Naive thymus-derived CD4-positive, alpha-beta T cell (primary cell): Measurements from ENCODE around the gene IQSEC2. TPM values are rescaled to one million over a fixed set of nuclear protein-coding genes. Genes with fewer than 3 reads are reported as not detected.

Source experiments
- ATAC-seq: fragments of 150-1000 bp; cut with Tn5 transposase; 2 replicates; pipeline ENCODE4 v1.10.0; 2021; ENCODE audit warnings: mild to moderate bottlenecking, moderate library complexity
- CTCF ChIA-PET: fragments of 350-600 bp; sonication (Branson Sonifier 250); formaldehyde crosslinking; loops from one replicate; lab custom pipeline; 2021; ENCODE audit warnings: antibody characterized with exemption; lab: Charles Lee
- POLR2A ChIA-PET: fragments of 350-600 bp; sonication (Branson Sonifier 250); formaldehyde crosslinking; loops from one replicate; lab custom pipeline; 2021; ENCODE audit warnings: antibody characterized with exemption, inconsistent platforms; lab: Charles Lee
- DNase-seq, 9 donors: peaks; one replicate each; pipeline versions ENCODE4 v3.0.0 to v3.0.0-alpha.2; 2020 to 2022; ENCODE audit warnings: mixed read lengths in 1 of 9
- H3K27ac ChIP-seq: one replicate; pipeline ENCODE4 v1.7.0; 2013; ENCODE audit warnings: mild to moderate bottlenecking, low read depth, low read length, moderate library complexity
- H3K27me3 ChIP-seq, 2 donors: one replicate each; pipeline ENCODE4 v1.7.0; 2013; ENCODE audit warnings: low read length in 2 of 2, mild to moderate bottlenecking in 2 of 2, moderate library complexity in 2 of 2; ENCODE audit not compliant: control insufficient read depth in 2 of 2, insufficient read depth in 2 of 2
- H3K36me3 ChIP-seq, 3 experiments: 1 replicate in 2 of 3; 2 replicates in 1 of 3; pipeline ENCODE4 v1.7.0; 2013; ENCODE audit warnings: low read length in 3 of 3, mild to moderate bottlenecking in 3 of 3, moderate library complexity in 1 of 3; ENCODE audit not compliant: insufficient read depth in 3 of 3, control insufficient read depth in 2 of 3
- H3K4me1 ChIP-seq, 2 donors: one replicate each; pipeline ENCODE4 v1.7.0; 2013; ENCODE audit warnings: low read length in 2 of 2, mild to moderate bottlenecking in 2 of 2, moderate library complexity in 1 of 2; ENCODE audit not compliant: control insufficient read depth in 2 of 2, insufficient read depth in 2 of 2
- H3K4me3 ChIP-seq: 2 replicates; pipeline ENCODE4 v1.7.0; 2013; ENCODE audit warnings: mild to moderate bottlenecking, low read length
- H3K9me3 ChIP-seq, 3 experiments: 1 replicate in 2 of 3; 2 replicates in 1 of 3; pipeline ENCODE4 v1.7.0; 2013; ENCODE audit warnings: low read length in 3 of 3; ENCODE audit not compliant: control insufficient read depth in 2 of 3
- H3K27ac Mint-ChIP-seq, 9 donors: one replicate each; pipeline ENCODE4 v1.8.0; 2020 to 2022; ENCODE audit warnings: mixed read lengths in 9 of 9, mild to moderate bottlenecking in 8 of 9, moderate library complexity in 5 of 9, inconsistent platforms in 2 of 9
- H3K27me3 Mint-ChIP-seq, 5 donors: one replicate each; pipeline ENCODE4 v1.8.0; 2021 to 2022; ENCODE audit warnings: mixed read lengths in 5 of 5, mild to moderate bottlenecking in 1 of 5
- H3K36me3 Mint-ChIP-seq, 5 donors: one replicate each; pipeline ENCODE4 v1.8.0; 2020 to 2022; ENCODE audit warnings: mixed read lengths in 5 of 5, mild to moderate bottlenecking in 3 of 5, inconsistent platforms in 1 of 5
- H3K4me1 Mint-ChIP-seq, 7 donors: one replicate each; pipeline ENCODE4 v1.8.0; 2020 to 2022; ENCODE audit warnings: mixed read lengths in 7 of 7, mild to moderate bottlenecking in 3 of 7, inconsistent platforms in 1 of 7
- H3K4me3 Mint-ChIP-seq, 10 donors: one replicate each; pipeline ENCODE4 v1.8.0; 2020 to 2022; ENCODE audit warnings: mild to moderate bottlenecking in 10 of 10, mixed read lengths in 10 of 10, moderate library complexity in 6 of 10, inconsistent platforms in 2 of 10
- H3K9me3 Mint-ChIP-seq, 11 donors: one replicate each; pipeline ENCODE4 v1.8.0; 2020 to 2022; ENCODE audit warnings: mixed read lengths in 11 of 11, mild to moderate bottlenecking in 4 of 11, inconsistent platforms in 1 of 11, moderate library complexity in 1 of 11
- intact Hi-C, 2 donors: fragments of 100-400 bp; cut with micrococcal nuclease; formaldehyde crosslinking; loops; one replicate each; pipeline ENCODE4 v1.15.1; 2023
- polyA plus RNA-seq, 2 donors: library from polyadenylated mRNA; unstranded; fragments of 300-500 nt; fragmentation: Illumina TruSeq; gene quantifications; one replicate each; pipeline ENCODE4 v1.2.3, GENCODE V29; 2021
- total RNA-seq, 6 experiments: library from RNA in 5 of 6; stranded (reverse) in 5 of 6; gene quantifications; 1 replicate in 5 of 6; 2 replicates in 1 of 6; pipeline ENCODE4 v1.2.3 and lab custom pipeline; 2021 to 2026

IQSEC2 gene
- 1 to 10 TPM in 2 of 5 experiments, under 1 TPM in 3; 0.46 to 9.1 (median 1.00) TPM for total RNA-seq
- under 1 TPM; 0.20 to 0.24 TPM for polyA plus RNA-seq
- total RNA-seq (lab: John Stamatoyannopoulos, UW) = 0.67 reads per million

DNA sequence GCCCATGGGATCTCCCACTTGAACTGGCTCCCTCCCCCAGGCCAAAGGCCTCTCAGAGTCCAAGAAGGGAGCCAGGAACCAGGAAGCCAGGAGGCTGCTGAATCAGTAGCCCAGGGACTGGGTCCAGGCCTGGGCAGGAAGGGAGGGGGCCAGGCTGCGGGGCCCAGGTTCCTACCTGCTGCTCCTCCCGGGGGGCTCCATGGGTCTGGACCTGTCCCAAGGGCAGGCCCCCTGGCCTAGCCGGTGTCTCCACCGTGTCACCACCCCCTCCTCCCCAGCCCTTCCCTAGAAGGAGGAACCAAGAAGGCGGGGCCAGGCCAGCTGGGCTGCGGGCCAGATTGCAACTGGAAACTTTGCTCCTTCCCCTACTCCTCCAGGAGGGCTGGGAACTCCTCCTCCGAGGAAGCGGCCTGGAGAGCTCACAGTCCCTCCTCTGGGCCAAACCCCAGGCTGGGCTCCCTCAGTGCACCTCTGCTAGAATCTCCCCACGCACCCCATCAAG is at the start of gene IQSEC2:
Gene IQSEC2, minus strand, starts transcription at position 264 of the 502 bp plus-strand sequence.
- no peak within 1 kb of the TSS for H3K4me3 ChIP-seq
- H3K27me3 Mint-ChIP-seq = peaks cover 0 to 6% (median 0%) of the 10 kb centered on the region in 5 donors
- CTCF ChIA-PET = no interaction called here

GRCh38 chrX:53330331-53330730 is 48.9 kb upstream of the IQSEC2 start:
- no peaks in the 10 kb centered on the region for H3K9me3 ChIP-seq
- DNase-seq = no peak
- ChIA-PET CTCF (interaction anchor here (0.7 to 1.1 kb wide), 2 partner anchors 12 to 18 kb away, joined by 3 read pairs; no protein-coding TSS in a partner anchor), POLR2A (no interaction called here)
- Mint-ChIP-seq H3K27me3 (peaks cover 9 to 45% (median 16%) of the 10 kb centered on the region in 5 donors), H3K9me3 (no peaks in the 10 kb centered on the region), H3K27ac (no peak overlapping the region), H3K4me1 (no peaks in the 10 kb centered on the region), H3K4me3 (no peak overlapping the region), H3K36me3 (no peaks in the 10 kb centered on the region)
- no peak overlapping the region for H3K4me3 ChIP-seq
- no peaks in the 10 kb centered on the region for H3K27me3 ChIP-seq
- H3K27ac ChIP-seq = no peak overlapping the region
- intact Hi-C loops = no loop called here
- no peaks in the 10 kb centered on the region for H3K4me1 ChIP-seq
- ATAC-seq = no peak
- no peaks in the 10 kb centered on the region for H3K36me3 ChIP-seq

More for the DNA sequence above, at the start of gene IQSEC2:
- Histone ChIP-seq H3K27me3 (no peaks in the 10 kb centered on the region), H3K36me3 (no peaks in the 10 kb centered on the region), H3K4me1 (no peaks in the 10 kb centered on the region), H3K9me3 (no peaks in the 10 kb centered on the region), H3K27ac (no peak within 1 kb of the TSS)
- H3K27ac Mint-ChIP-seq = peak within 1 kb of the TSS in 4 of 9 donors; percentile 51 to 70 (median 60)
- H3K36me3 Mint-ChIP-seq = no peaks in the 10 kb centered on the region
- peaks cover 5 to 22% (median 11%) of the 10 kb centered on the region in 7 donors for H3K4me1 Mint-ChIP-seq
- DNase-seq (no peak), ATAC-seq (peak; percentile 46)
- intact Hi-C loops = no loop called here
- peak within 1 kb of the TSS in 5 of 10 donors; percentile 12 to 73 (median 47) for H3K4me3 Mint-ChIP-seq
- peaks cover 0 to 2% (median 0%) of the 10 kb centered on the region in 11 donors for H3K9me3 Mint-ChIP-seq
- POLR2A ChIA-PET = no interaction called here

GRCh38 chrX:53324803-53325202 is 43.4 kb upstream of the IQSEC2 start:
- no peak overlapping the region for H3K27ac ChIP-seq
- H3K27ac Mint-ChIP-seq = no peak overlapping the region
- no peaks in the 10 kb centered on the region for H3K9me3 ChIP-seq
- peaks cover 7 to 13% (median 11%) of the 10 kb centered on the region in 7 donors for H3K4me1 Mint-ChIP-seq
- H3K9me3 Mint-ChIP-seq = peaks cover 0 to 7% (median 0%) of the 10 kb centered on the region in 11 donors
- H3K4me3 Mint-ChIP-seq = no peak overlapping the region
- intact Hi-C loops = no loop called here
- no peak for DNase-seq
- H3K36me3 Mint-ChIP-seq = peaks cover 0 to 2% (median 0%) of the 10 kb centered on the region in 5 donors
- peaks cover 0 to 4% of the 10 kb centered on the region in 2 donors for H3K27me3 ChIP-seq
- ATAC-seq = no peak
- ChIA-PET POLR2A (no interaction called here), CTCF (no interaction called here)
- H3K36me3 ChIP-seq = no peaks in the 10 kb centered on the region
- no peaks in the 10 kb centered on the region for H3K4me1 ChIP-seq
- H3K27me3 Mint-ChIP-seq = peaks cover 28 to 71% (median 38%) of the 10 kb centered on the region in 5 donors
- no peak overlapping the region for H3K4me3 ChIP-seq

DNA sequence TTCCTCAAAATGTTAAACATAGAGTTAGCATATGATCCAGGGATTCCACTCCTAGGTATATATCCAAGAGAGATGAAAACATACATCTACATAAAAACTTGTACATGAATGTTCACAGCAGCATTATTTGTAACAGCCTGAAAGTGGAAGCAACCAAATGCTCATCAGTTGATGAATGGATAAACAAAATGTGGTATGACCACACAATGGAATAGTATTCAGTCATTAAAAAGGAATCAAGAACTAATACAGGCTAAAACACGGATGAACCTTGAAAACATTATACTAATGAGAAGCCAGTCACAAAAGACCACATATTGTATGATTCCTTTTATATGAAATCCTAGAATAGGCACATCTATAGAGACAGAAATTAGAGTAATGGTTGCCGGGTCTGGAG is 42.7 kb upstream of the IQSEC2 start:
- Mint-ChIP-seq H3K4me1 (peaks cover 8 to 20% (median 13%) of the 10 kb centered on the region in 7 donors), H3K27ac (no peak overlapping the region), H3K9me3 (peaks cover 0 to 7% (median 0%) of the 10 kb centered on the region in 11 donors), H3K36me3 (peaks cover 0 to 2% (median 0%) of the 10 kb centered on the region in 5 donors), H3K27me3 (peaks cover 28 to 72% (median 44%) of the 10 kb centered on the region in 5 donors), H3K4me3 (no peak overlapping the region)
- intact Hi-C loops = no loop called here
- Histone ChIP-seq H3K27me3 (peaks cover 0 to 4% of the 10 kb centered on the region in 2 donors), H3K36me3 (no peaks in the 10 kb centered on the region), H3K9me3 (no peaks in the 10 kb centered on the region), H3K27ac (no peak overlapping the region), H3K4me1 (no peaks in the 10 kb centered on the region), H3K4me3 (no peak overlapping the region)
- CTCF ChIA-PET = no interaction called here
- no peak for ATAC-seq
- POLR2A ChIA-PET = no interaction called here
- no peak for DNase-seq

DNA sequence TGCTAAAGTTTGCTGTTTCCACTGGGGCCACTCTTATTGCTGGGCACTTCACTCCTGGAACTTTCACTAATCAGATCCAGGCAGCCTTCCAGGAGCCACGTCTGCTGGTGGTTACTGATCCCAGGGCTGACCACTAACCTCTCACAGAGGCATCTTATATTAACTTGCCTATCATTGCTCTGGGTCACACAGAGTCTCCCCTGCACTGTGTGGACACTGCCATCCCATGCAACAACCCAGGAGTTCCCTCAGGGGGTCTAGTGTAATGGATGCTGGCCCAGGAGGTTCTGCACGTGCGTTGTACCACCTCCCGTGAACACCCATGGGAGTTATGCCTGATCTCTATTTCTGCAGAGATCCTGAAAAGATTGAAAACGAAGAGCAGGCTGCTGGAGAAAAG is 41.8 kb upstream of the IQSEC2 start:
- peaks cover 8 to 21% (median 13%) of the 10 kb centered on the region in 7 donors for H3K4me1 Mint-ChIP-seq
- CTCF ChIA-PET = no interaction called here
- POLR2A ChIA-PET = no interaction called here
- H3K36me3 ChIP-seq = no peaks in the 10 kb centered on the region
- peaks cover 0 to 5% of the 10 kb centered on the region in 2 donors for H3K27me3 ChIP-seq
- peak overlapping the region in 1 of 10 donors; percentile 14 for H3K4me3 Mint-ChIP-seq
- no peak overlapping the region for H3K4me3 ChIP-seq
- H3K36me3 Mint-ChIP-seq = peaks cover 0 to 2% (median 0%) of the 10 kb centered on the region in 5 donors
- H3K27ac ChIP-seq = no peak overlapping the region
- ATAC-seq (no peak), DNase-seq (no peak)
- H3K9me3 ChIP-seq = no peaks in the 10 kb centered on the region
- peaks cover 0 to 7% (median 0%) of the 10 kb centered on the region in 11 donors for H3K9me3 Mint-ChIP-seq
- no peaks in the 10 kb centered on the region for H3K4me1 ChIP-seq
- peaks cover 28 to 81% (median 47%) of the 10 kb centered on the region in 5 donors for H3K27me3 Mint-ChIP-seq
- intact Hi-C loops = no loop called here
- H3K27ac Mint-ChIP-seq = no peak overlapping the region

GRCh38 chrX:53321943-53322497 is 40.6 kb upstream of the IQSEC2 start:
- peak overlapping the region; percentile 44 to 89 (median 72) for H3K4me3 Mint-ChIP-seq
- no peak overlapping the region for H3K27ac Mint-ChIP-seq
- H3K9me3 Mint-ChIP-seq = peaks cover 0 to 7% (median 0%) of the 10 kb centered on the region in 11 donors
- Histone ChIP-seq H3K4me3 (no peak overlapping the region), H3K27me3 (peaks cover 0 to 11% of the 10 kb centered on the region in 2 donors), H3K4me1 (no peaks in the 10 kb centered on the region), H3K9me3 (no peaks in the 10 kb centered on the region), H3K36me3 (no peaks in the 10 kb centered on the region), H3K27ac (no peak overlapping the region)
- peaks cover 0 to 2% (median 0%) of the 10 kb centered on the region in 5 donors for H3K36me3 Mint-ChIP-seq
- peaks cover 28 to 74% (median 50%) of the 10 kb centered on the region in 5 donors for H3K27me3 Mint-ChIP-seq
- ChIA-PET POLR2A (no interaction called here), CTCF (no interaction called here)
- intact Hi-C loops = no loop called here
- ATAC-seq (no peak), DNase-seq (no peak)
- peaks cover 8 to 21% (median 13%) of the 10 kb centered on the region in 7 donors for H3K4me1 Mint-ChIP-seq
